Measurements from ENCODE around the gene RDH14. TPM values are rescaled to one million over a fixed set of nuclear protein-coding genes. Genes with fewer than 3 reads are reported as not detected.

RDH14 gene
- total RNA-seq, 2 experiments from 2014 or later, result 18.8 to 19.4 TPM

GRCh38 chr2:18522484-18523146 lies 37.8 kb downstream of the RDH14 start:
- no peaks in the 10 kb centered on the region for H3K9me3 Mint-ChIP-seq
- DNase-seq (no peak), ATAC-seq (no peak)
- no peak overlapping the region for H3K4me3 Mint-ChIP-seq
- POLR2A ChIA-PET, result no interaction called here
- H3K4me1 Mint-ChIP-seq (ENCODE audit: low read depth), result no peaks in the 10 kb centered on the region
- CTCF ChIA-PET, result no interaction called here
- H3K27me3 Mint-ChIP-seq, result peaks cover 8% of the 10 kb centered on the region
- TF ChIP-seq, protein P1, sequence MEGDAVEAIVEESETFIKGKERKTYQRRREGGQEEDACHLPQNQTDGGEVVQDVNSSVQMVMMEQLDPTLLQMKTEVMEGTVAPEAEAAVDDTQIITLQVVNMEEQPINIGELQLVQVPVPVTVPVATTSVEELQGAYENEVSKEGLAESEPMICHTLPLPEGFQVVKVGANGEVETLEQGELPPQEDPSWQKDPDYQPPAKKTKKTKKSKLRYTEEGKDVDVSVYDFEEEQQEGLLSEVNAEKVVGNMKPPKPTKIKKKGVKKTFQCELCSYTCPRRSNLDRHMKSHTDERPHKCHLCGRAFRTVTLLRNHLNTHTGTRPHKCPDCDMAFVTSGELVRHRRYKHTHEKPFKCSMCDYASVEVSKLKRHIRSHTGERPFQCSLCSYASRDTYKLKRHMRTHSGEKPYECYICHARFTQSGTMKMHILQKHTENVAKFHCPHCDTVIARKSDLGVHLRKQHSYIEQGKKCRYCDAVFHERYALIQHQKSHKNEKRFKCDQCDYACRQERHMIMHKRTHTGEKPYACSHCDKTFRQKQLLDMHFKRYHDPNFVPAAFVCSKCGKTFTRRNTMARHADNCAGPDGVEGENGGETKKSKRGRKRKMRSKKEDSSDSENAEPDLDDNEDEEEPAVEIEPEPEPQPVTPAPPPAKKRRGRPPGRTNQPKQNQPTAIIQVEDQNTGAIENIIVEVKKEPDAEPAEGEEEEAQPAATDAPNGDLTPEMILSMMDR (IDR thresholded peaks at IDR 0.05), result no peak
- no peak overlapping the region for H3K27ac Mint-ChIP-seq
- intact Hi-C loops (cut with micrococcal nuclease), result loop anchor here (5.0 to 10.0 kb wide), 3 partner anchors 222 to 1345 kb away; no protein-coding TSS in a partner anchor
- no peaks in the 10 kb centered on the region for H3K36me3 Mint-ChIP-seq (ENCODE audit: low read depth)

DNA sequence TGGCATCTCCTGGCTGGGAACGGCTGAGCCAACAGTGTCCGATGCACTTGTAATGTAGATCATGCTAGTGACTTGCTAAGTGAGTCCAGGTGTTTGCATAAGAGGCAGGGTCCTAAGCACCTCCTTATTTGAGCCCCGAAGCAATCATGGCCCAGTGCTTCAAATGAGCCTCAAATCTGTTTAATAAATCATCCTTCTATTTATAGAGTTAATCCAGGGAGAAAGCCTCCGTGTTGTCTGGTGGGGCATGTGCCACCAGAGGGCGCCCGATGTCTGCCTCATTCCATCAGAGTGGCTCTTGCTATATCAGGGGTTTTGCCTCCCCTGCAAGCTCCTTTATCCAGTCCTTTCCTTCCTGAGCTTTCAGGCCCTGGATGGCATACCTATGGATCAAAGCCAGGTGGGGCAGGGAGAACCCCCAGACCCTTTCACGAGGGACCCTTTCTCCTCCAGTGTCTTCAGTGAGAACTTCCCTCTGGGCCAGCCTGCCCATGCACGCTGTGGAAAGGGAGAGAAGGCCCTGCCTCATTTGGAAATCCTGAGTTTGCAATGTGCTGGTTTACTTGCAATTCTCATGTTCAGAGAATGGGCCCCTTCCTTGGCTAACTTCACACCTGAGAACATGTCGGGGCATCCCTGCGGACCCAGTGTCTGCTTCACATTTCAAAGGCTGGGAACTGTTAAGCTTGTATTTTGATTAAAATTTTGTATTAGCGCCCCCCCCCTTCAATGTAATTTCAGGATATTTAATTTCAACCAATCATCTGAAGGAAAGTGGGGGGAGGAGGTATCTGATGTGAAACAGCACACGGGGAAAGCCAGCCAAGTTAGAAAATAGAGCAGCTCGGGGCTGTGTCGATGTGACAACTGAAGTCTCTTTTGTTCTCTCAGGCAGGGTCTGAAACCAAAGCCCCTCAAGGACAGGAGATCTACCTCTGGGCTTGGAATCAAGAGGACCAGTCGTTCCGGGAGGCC lies 39.7 kb downstream of the RDH14 start:
- ChIA-PET POLR2A (no interaction called here), CTCF (interaction anchor here (0.7 to 3.0 kb wide), 35 partner anchors 7 to 1344 kb away, joined by 3 to 20 read pairs (median 4); partner anchors contain the start of gene RDH14)
- ATAC-seq (peak; percentile 80), DNase-seq (peak; percentile 87)
- peaks cover 17% of the 10 kb centered on the region for H3K27me3 Mint-ChIP-seq
- H3K27ac Mint-ChIP-seq, result no peak overlapping the region
- H3K4me3 Mint-ChIP-seq, result no peak overlapping the region
- H3K9me3 Mint-ChIP-seq, result no peaks in the 10 kb centered on the region
- intact Hi-C loops (cut with micrococcal nuclease), result loop anchor here (5.0 to 10.0 kb wide), 3 partner anchors 224 to 1347 kb away; no protein-coding TSS in a partner anchor
- H3K36me3 Mint-ChIP-seq (ENCODE audit: low read depth), result no peaks in the 10 kb centered on the region
- H3K4me1 Mint-ChIP-seq (ENCODE audit: low read depth), result no peaks in the 10 kb centered on the region
- TF ChIP-seq, protein P1 (IDR thresholded peaks at IDR 0.05), result peak; percentile 78

- ATAC-seq (no peak), DNase-seq (no peak)
- ChIA-PET CTCF (interaction anchor here (0.7 to 3.0 kb wide), 25 partner anchors 8 to 1344 kb away, joined by 3 to 20 read pairs (median 4); partner anchors contain the start of gene RDH14), POLR2A (no interaction called here)
- TF ChIP-seq, protein P1 (IDR thresholded peaks at IDR 0.05), result no peak
- H3K27ac Mint-ChIP-seq, result no peak overlapping the region
- no peak overlapping the region for H3K4me3 Mint-ChIP-seq
- intact Hi-C loops (cut with micrococcal nuclease), result loop anchor here (5.0 to 10.0 kb wide), 3 partner anchors 225 to 1347 kb away; no protein-coding TSS in a partner anchor
- no peaks in the 10 kb centered on the region for H3K9me3 Mint-ChIP-seq
- H3K4me1 Mint-ChIP-seq (ENCODE audit: low read depth), result no peaks in the 10 kb centered on the region
- peaks cover 17% of the 10 kb centered on the region for H3K27me3 Mint-ChIP-seq
- no peaks in the 10 kb centered on the region for H3K36me3 Mint-ChIP-seq (ENCODE audit: low read depth)
Measured at GRCh38 chr2:18519914-18520450, 40.5 kb downstream of the RDH14 start.

GRCh38 chr2:18518116-18519111 lies 42.0 kb downstream of the RDH14 start:
- TF ChIP-seq, protein P1 (IDR thresholded peaks at IDR 0.05), result no peak
- ATAC-seq (no peak), DNase-seq (no peak)
- CTCF ChIA-PET, result interaction anchor here (0.8 kb wide), 1 partner anchor 1344 kb away, joined by 3 read pairs; no protein-coding TSS in a partner anchor
- H3K27me3 Mint-ChIP-seq, result peaks cover 22% of the 10 kb centered on the region
- no peaks in the 10 kb centered on the region for H3K9me3 Mint-ChIP-seq
- no peaks in the 10 kb centered on the region for H3K4me1 Mint-ChIP-seq (ENCODE audit: low read depth)
- no peak overlapping the region for H3K27ac Mint-ChIP-seq
- intact Hi-C loops (cut with micrococcal nuclease), result no loop called here
- POLR2A ChIA-PET, result no interaction called here
- H3K4me3 Mint-ChIP-seq, result no peak overlapping the region
- no peaks in the 10 kb centered on the region for H3K36me3 Mint-ChIP-seq (ENCODE audit: low read depth)

Measured in activated CD8-positive, alpha-beta T cell treated with anti-CD3 and anti-CD28 coated beads for 36 hours (primary cell).